HG02885 (cell line): ENCODE results near the gene PABPN1L.
"Not testable (repeated sequence)": the region's sequence is repeated elsewhere in the genome, so short reads cannot be mapped to it uniquely, and the experiment has no call there.

ENCODE experiments used
- ATAC-seq: cut with Tn5 transposase; IDR thresholded peaks from one replicate; pipeline ENCODE4 v1.9.1; 2021; ENCODE audit warnings: mild to moderate bottlenecking; ENCODE audit not compliant: unreplicated experiment, poor library complexity

The PABPN1L gene

GRCh38 chr16:88835818-88836217, 30.6 kb downstream of the PABPN1L start:
- no peak for ATAC-seq

- no peak for ATAC-seq
Observed at GRCh38 chr16:88835383-88835782, 31.1 kb downstream of the PABPN1L start.

- ATAC-seq: no peak
Observed at GRCh38 chr16:88834670-88835069, 31.8 kb downstream of the PABPN1L start.

- ATAC-seq: no peak
Observed at GRCh38 chr16:88833086-88833485, 33.4 kb downstream of the PABPN1L start.

- no peak for ATAC-seq
Observed at GRCh38 chr16:88831838-88832237, 34.6 kb downstream of the PABPN1L start.

- no peak for ATAC-seq
Observed at GRCh38 chr16:88830783-88831182, 35.7 kb downstream of the PABPN1L start.

- ATAC-seq: no peak
Observed at GRCh38 chr16:88830258-88830657, 36.2 kb downstream of the PABPN1L start.

GRCh38 chr16:88828711-88829110, 37.7 kb downstream of the PABPN1L start:
- no peak for ATAC-seq

- ATAC-seq: no peak
Observed at GRCh38 chr16:88827727-88828126, 38.7 kb downstream of the PABPN1L start.

- no peak for ATAC-seq
Observed at GRCh38 chr16:88826070-88826840, 40.2 kb downstream of the PABPN1L start.

GRCh38 chr16:88825146-88825545, 41.3 kb downstream of the PABPN1L start:
- ATAC-seq: no peak

- ATAC-seq: no peak
Observed at GRCh38 chr16:88824256-88825077, 42.0 kb downstream of the PABPN1L start.

- not testable (repeated sequence) for ATAC-seq
Observed at GRCh38 chr16:88823646-88824045, 42.8 kb downstream of the PABPN1L start.

GRCh38 chr16:88822281-88823040, 44.0 kb downstream of the PABPN1L start:
- no peak for ATAC-seq

- no peak for ATAC-seq
Observed at GRCh38 chr16:88821168-88821850, 45.2 kb downstream of the PABPN1L start.

- no peak for ATAC-seq
Observed at GRCh38 chr16:88820385-88821025, 46.0 kb downstream of the PABPN1L start.

GRCh38 chr16:88819126-88819525, 47.3 kb downstream of the PABPN1L start:
- no peak for ATAC-seq

- ATAC-seq: no peak
Observed at GRCh38 chr16:88818575-88818874, 47.9 kb downstream of the PABPN1L start.

- ATAC-seq: no peak
Observed at GRCh38 chr16:88817785-88818574, 48.5 kb downstream of the PABPN1L start.
